Measurements from ENCODE around the gene SPRYD4. TPM values are rescaled to one million over a fixed set of nuclear protein-coding genes. Genes with fewer than 3 reads are reported as not detected.

SPRYD4 gene
- total RNA-seq, 1 donor from 2014 or later, result 2.0 TPM

DNA sequence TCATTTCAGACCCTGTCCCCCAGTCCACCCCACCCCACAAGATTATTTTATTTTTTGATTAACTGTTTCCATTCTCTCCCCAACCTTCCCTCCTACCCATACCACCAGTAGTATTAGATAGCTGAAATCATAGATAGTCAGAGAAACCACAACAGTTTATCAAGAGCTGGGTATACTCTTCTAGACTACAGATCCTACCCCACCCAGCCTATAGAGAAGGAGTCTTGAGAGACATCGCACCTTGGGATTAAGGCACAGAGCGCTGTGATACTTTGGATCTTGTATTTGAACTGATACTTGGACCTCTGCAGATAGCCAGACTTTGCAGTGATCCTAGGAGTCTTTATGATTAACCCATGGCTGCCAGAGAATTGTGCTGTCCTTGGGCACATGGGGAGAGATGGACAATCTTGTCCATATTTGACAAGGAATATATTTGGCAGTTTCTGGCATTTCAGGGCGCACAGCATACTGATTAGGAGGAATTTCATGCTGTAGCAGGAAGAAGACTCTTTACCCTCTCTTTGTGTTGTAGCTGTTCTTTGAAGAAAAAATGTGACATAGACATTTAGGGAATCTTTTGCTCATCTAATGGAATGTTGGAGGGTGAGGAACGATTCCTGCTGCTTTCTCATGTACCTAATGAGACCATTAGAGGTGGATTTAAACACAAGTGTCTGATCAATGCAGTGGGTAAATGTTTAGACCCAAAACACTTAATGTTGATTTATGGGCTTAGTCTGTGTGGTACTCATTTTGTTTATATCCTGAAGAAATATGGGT lies 54.2 kb downstream of the SPRYD4 start:
- H3K27ac Mint-ChIP-seq (ENCODE audit: unreplicated experiment), result peak overlapping the region; percentile 97
- peaks cover 4% of the 10 kb centered on the region for H3K27me3 Mint-ChIP-seq (ENCODE audit: unreplicated experiment)
- H3K4me1 Mint-ChIP-seq (ENCODE audit: unreplicated experiment), result peaks cover 39% of the 10 kb centered on the region
- TF ChIP-seq, protein P1, sequence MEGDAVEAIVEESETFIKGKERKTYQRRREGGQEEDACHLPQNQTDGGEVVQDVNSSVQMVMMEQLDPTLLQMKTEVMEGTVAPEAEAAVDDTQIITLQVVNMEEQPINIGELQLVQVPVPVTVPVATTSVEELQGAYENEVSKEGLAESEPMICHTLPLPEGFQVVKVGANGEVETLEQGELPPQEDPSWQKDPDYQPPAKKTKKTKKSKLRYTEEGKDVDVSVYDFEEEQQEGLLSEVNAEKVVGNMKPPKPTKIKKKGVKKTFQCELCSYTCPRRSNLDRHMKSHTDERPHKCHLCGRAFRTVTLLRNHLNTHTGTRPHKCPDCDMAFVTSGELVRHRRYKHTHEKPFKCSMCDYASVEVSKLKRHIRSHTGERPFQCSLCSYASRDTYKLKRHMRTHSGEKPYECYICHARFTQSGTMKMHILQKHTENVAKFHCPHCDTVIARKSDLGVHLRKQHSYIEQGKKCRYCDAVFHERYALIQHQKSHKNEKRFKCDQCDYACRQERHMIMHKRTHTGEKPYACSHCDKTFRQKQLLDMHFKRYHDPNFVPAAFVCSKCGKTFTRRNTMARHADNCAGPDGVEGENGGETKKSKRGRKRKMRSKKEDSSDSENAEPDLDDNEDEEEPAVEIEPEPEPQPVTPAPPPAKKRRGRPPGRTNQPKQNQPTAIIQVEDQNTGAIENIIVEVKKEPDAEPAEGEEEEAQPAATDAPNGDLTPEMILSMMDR (IDR thresholded peaks at IDR 0.05; ENCODE audit: unreplicated experiment), result no peak
- H3K36me3 Mint-ChIP-seq (ENCODE audit: low read depth, unreplicated experiment), result no peaks in the 10 kb centered on the region
- DNase-seq (ENCODE audit: low spot score), result no peak
- H3K4me3 Mint-ChIP-seq (ENCODE audit: unreplicated experiment), result peak overlapping the region; percentile 96
- H3K9me3 Mint-ChIP-seq (ENCODE audit: unreplicated experiment), result no peaks in the 10 kb centered on the region

DNA sequence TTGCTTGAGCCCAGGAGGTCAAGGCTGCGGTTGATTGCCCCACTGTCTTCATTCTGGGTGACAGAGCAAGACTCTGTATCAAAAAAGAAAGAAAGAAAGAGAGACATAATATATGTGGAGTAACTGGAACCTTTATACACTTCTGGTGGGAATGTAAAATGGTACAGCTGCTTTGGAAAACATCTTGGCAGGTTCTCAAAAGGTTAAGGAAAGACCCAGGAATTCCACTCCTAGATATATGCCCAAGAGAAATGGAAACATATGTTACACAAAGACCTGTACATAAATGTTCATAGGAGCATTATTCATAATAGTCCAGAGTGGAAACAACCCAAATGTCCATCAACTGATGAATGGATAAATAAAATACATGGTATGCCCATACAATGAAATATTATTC lies 60.5 kb downstream of the SPRYD4 start:
- no peak for DNase-seq (ENCODE audit: low spot score)
- H3K36me3 Mint-ChIP-seq (ENCODE audit: low read depth, unreplicated experiment), result peaks cover 4% of the 10 kb centered on the region
- H3K27ac Mint-ChIP-seq (ENCODE audit: unreplicated experiment), result no peak overlapping the region

More for the DNA sequence above, 60.5 kb downstream of the SPRYD4 start:
- TF ChIP-seq, protein P1 (IDR thresholded peaks at IDR 0.05; ENCODE audit: unreplicated experiment), result no peak
- Mint-ChIP-seq H3K4me3 (ENCODE audit: unreplicated experiment) (no peak overlapping the region), H3K4me1 (ENCODE audit: unreplicated experiment) (peaks cover 10% of the 10 kb centered on the region), H3K27me3 (ENCODE audit: unreplicated experiment) (peaks cover 3% of the 10 kb centered on the region), H3K9me3 (ENCODE audit: unreplicated experiment) (no peaks in the 10 kb centered on the region)

Other genes with a start within 250 kb of the SPRYD4 start
- 55.5 TPM for gene RNF41, start 246.7 kb upstream of the SPRYD4 start, total RNA-seq (ENCODE audit: unreplicated experiment)
- gene NABP2, start 244.2 kb upstream of the SPRYD4 start, total RNA-seq (ENCODE audit: unreplicated experiment), result 19.8 TPM
- gene SLC39A5, start 238.5 kb upstream of the SPRYD4 start, total RNA-seq (ENCODE audit: unreplicated experiment), result not detected
- 48.5 TPM for gene ANKRD52, start 210.2 kb upstream of the SPRYD4 start, total RNA-seq (ENCODE audit: unreplicated experiment)
- gene COQ10A, start 201.6 kb upstream of the SPRYD4 start, total RNA-seq (ENCODE audit: unreplicated experiment), result 20.3 TPM
- 187 TPM for gene CS, start 168.2 kb upstream of the SPRYD4 start, total RNA-seq (ENCODE audit: unreplicated experiment)
- 203 TPM for gene CNPY2, start 152.6 kb upstream of the SPRYD4 start, total RNA-seq (ENCODE audit: unreplicated experiment)
- gene PAN2, start 134.6 kb upstream of the SPRYD4 start, total RNA-seq (ENCODE audit: unreplicated experiment), result 55.7 TPM
- 0.80 TPM for gene IL23A, start 129.7 kb upstream of the SPRYD4 start, total RNA-seq (ENCODE audit: unreplicated experiment)
- gene STAT2, start 108.5 kb upstream of the SPRYD4 start, total RNA-seq (ENCODE audit: unreplicated experiment), result 97.3 TPM
- gene APOF, start 105.7 kb upstream of the SPRYD4 start, total RNA-seq (ENCODE audit: unreplicated experiment), result not detected
- gene TIMELESS, start 19.2 kb upstream of the SPRYD4 start, total RNA-seq (ENCODE audit: unreplicated experiment), result 34.2 TPM
- 0.10 TPM for gene MIP, start 13.9 kb upstream of the SPRYD4 start, total RNA-seq (ENCODE audit: unreplicated experiment)
- 0.21 TPM for gene GLS2, start 19.6 kb downstream of the SPRYD4 start, total RNA-seq (ENCODE audit: unreplicated experiment)
- 122 TPM for gene RBMS2, start 53.2 kb downstream of the SPRYD4 start, total RNA-seq (ENCODE audit: unreplicated experiment)
- 165 TPM for gene BAZ2A, start 161.7 kb downstream of the SPRYD4 start, total RNA-seq (ENCODE audit: unreplicated experiment)
- gene ATP5F1B, start 177.4 kb downstream of the SPRYD4 start, total RNA-seq (ENCODE audit: unreplicated experiment), result 519 TPM
- 165 TPM for gene PTGES3, start 219.7 kb downstream of the SPRYD4 start, total RNA-seq (ENCODE audit: unreplicated experiment)